Mesendoderm (in vitro differentiated cells): Measurements from ENCODE around the gene KCNJ6.
"Not testable (repeated sequence)": the region's sequence is repeated elsewhere in the genome, so short reads cannot be mapped to it uniquely, and the experiment has no call there.

Experiments used
- DNase-seq: peaks from one replicate; pipeline ENCODE4 v3.0.0; 2013
- H2AK5ac ChIP-seq: 2 replicates; pipeline ENCODE4 v1.6.1; 2013; ENCODE audit warnings: low read length, inconsistent platforms
- H2BK120ac ChIP-seq: 2 replicates; pipeline ENCODE4 v1.6.1; 2013; ENCODE audit warnings: low read depth, mild to moderate bottlenecking, low read length, moderate library complexity, mixed read lengths
- H2BK15ac ChIP-seq: replicated peaks from 2 replicates; pipeline ENCODE4 v1.6.1; 2013; ENCODE audit warnings: low read depth, mild to moderate bottlenecking, moderate library complexity
- H2BK5ac ChIP-seq: 2 replicates; pipeline ENCODE4 v1.6.1; 2013; ENCODE audit warnings: low read length, inconsistent platforms
- H3K18ac ChIP-seq: 2 replicates; pipeline ENCODE4 v1.6.1; 2013; ENCODE audit warnings: mild to moderate bottlenecking, low read length, mixed read lengths
- H3K23ac ChIP-seq: one replicate; pipeline ENCODE4 v1.6.1; 2013; ENCODE audit warnings: low read length
- H3K27ac ChIP-seq: 2 replicates; pipeline ENCODE4 v1.5.1; 2013; ENCODE audit warnings: low read depth, mild to moderate bottlenecking, inconsistent platforms, low read length, moderate library complexity
- H3K27me3 ChIP-seq: 2 replicates; pipeline ENCODE4 v1.6.1; 2013; ENCODE audit warnings: low read length, control low read depth, mild to moderate bottlenecking, inconsistent platforms; ENCODE audit not compliant: insufficient read depth, poor library complexity
- H3K36me3 ChIP-seq: 2 replicates; pipeline ENCODE4 v1.6.1; 2013; ENCODE audit warnings: low read length, inconsistent platforms; ENCODE audit not compliant: control insufficient read depth, insufficient read depth
- H3K4ac ChIP-seq: one replicate; pipeline ENCODE4 v1.6.1; 2013; ENCODE audit warnings: low read depth, mild to moderate bottlenecking, low read length, moderate library complexity
- H3K4me1 ChIP-seq: 2 replicates; pipeline ENCODE4 v1.6.1; 2013; ENCODE audit warnings: low read depth, low read length, inconsistent platforms; ENCODE audit not compliant: control insufficient read depth
- H3K4me2 ChIP-seq: 2 replicates; pipeline ENCODE4 v1.6.1; 2013; ENCODE audit warnings: low read length
- H3K4me3 ChIP-seq: 2 replicates; pipeline ENCODE4 v1.5.1; 2013; ENCODE audit warnings: mild to moderate bottlenecking, low read length
- H3K56ac ChIP-seq: one replicate; pipeline ENCODE4 v1.6.1; 2013; ENCODE audit warnings: low read length
- H3K79me1 ChIP-seq: 2 replicates; pipeline ENCODE4 v1.6.1; 2013; ENCODE audit warnings: low read length, inconsistent platforms
- H3K79me2 ChIP-seq: 2 replicates; pipeline ENCODE4 v1.6.1; 2013; ENCODE audit warnings: mild to moderate bottlenecking, low read length; ENCODE audit not compliant: control insufficient read depth, insufficient read depth
- H3K9ac ChIP-seq: 2 replicates; pipeline ENCODE4 v1.6.1; 2013; ENCODE audit warnings: low read length, inconsistent platforms
- H4K5ac ChIP-seq: one replicate; pipeline ENCODE4 v1.6.1; 2013; ENCODE audit warnings: low read length
- H4K8ac ChIP-seq: one replicate; pipeline ENCODE4 v1.6.1; 2013; ENCODE audit warnings: low read depth, mild to moderate bottlenecking, control low read depth, low read length, moderate library complexity
- WGBS: extraction: QIAGEN DNeasy Blood & Tissue Kit; methylation state at CpG from one replicate; pipeline ENCODE4 v1.1.7; 2013; ENCODE audit warnings: low lambda C conversion rate, missing lambda C conversion rate; ENCODE audit not compliant: insufficient coverage; ENCODE audit errors: extremely low coverage; 5-methylcytosine and 5-hydroxymethylcytosine counted together

Gene KCNJ6

DNA sequence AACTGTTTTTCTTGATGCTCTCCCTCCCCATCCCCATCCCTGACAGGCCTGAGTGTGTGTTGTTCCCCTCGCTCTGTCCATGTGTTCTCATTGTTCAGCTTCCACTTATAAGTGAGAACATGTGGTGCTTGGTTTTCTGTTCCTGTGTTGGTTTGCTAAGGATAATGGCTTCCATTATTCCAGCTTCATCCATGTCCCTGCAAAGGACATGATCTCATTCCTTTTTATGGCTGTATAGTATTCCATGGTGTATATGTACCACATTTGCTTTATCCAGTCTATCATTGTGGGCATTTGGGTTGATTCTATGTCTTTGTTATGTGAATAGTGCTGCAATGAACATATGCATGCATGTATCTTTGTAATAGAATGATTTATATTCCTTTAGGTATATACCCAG is 254.0 kb downstream of the KCNJ6 start:
- not testable (repeated sequence) for DNase-seq, H2AK5ac ChIP-seq, H4K8ac ChIP-seq, H3K27ac ChIP-seq, H2BK5ac ChIP-seq, H3K79me1 ChIP-seq, H3K23ac ChIP-seq, H3K56ac ChIP-seq, H3K27me3 ChIP-seq, H2BK15ac ChIP-seq, H3K4ac ChIP-seq, H3K4me2 ChIP-seq, H2BK120ac ChIP-seq, H3K4me3 ChIP-seq, H3K9ac ChIP-seq, H3K79me2 ChIP-seq, H3K4me1 ChIP-seq, H3K36me3 ChIP-seq, H4K5ac ChIP-seq, H3K18ac ChIP-seq
- WGBS, result no CpG with 5 or more reads among the region's 1 CpG

DNA sequence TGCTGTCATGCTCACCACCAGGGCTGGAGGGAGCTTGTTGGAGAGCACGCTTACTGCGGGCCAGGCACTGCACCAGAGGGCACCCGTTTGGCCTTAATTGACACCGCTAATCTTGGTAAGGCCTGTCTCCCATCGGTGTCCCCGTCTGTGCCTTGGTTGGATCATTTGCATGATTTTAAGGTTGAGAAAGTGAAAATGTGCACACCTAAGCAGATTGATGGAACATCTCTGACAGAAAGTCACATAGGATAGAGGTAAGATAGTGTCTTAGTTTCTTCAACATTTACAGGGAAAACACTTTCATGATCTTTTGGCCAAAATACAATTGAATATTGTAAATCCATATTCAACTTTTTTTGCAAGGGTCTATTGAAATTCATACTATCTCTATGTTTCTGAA is 255.5 kb downstream of the KCNJ6 start:
- H2AK5ac ChIP-seq, result no peak overlapping the region
- H3K27me3 ChIP-seq, result no peaks in the 10 kb centered on the region
- no peak for DNase-seq
- H3K36me3 ChIP-seq, result no peaks in the 10 kb centered on the region
- no CpG with 5 or more reads among the region's 6 CpGs for WGBS
- H3K79me1 ChIP-seq, result no peaks in the 10 kb centered on the region
- H3K4me2 ChIP-seq, result no peak overlapping the region
- no peak overlapping the region for H3K56ac ChIP-seq
- H2BK5ac ChIP-seq, result no peak overlapping the region
- no peaks in the 10 kb centered on the region for H3K4me1 ChIP-seq
- H4K5ac ChIP-seq, result no peak overlapping the region
- H2BK15ac ChIP-seq, result no peak overlapping the region
- no peak overlapping the region for H3K18ac ChIP-seq
- H3K4me3 ChIP-seq, result no peak overlapping the region
- H4K8ac ChIP-seq, result no peak overlapping the region
- no peak overlapping the region for H2BK120ac ChIP-seq
- H3K27ac ChIP-seq, result no peak overlapping the region
- no peak overlapping the region for H3K4ac ChIP-seq
- no peaks in the 10 kb centered on the region for H3K79me2 ChIP-seq
- no peak overlapping the region for H3K23ac ChIP-seq
- H3K9ac ChIP-seq, result no peak overlapping the region

GRCh38 chr21:37659874-37660273 is 256.4 kb downstream of the KCNJ6 start:
- Histone ChIP-seq H3K9ac (no peak overlapping the region), H2BK5ac (no peak overlapping the region), H3K23ac (no peak overlapping the region), H3K18ac (no peak overlapping the region), H3K4me1 (no peaks in the 10 kb centered on the region), H3K27me3 (no peaks in the 10 kb centered on the region), H3K79me2 (no peaks in the 10 kb centered on the region), H3K79me1 (no peaks in the 10 kb centered on the region), H3K56ac (no peak overlapping the region), H3K36me3 (no peaks in the 10 kb centered on the region), H2BK120ac (no peak overlapping the region), H3K4ac (no peak overlapping the region), H4K5ac (no peak overlapping the region), H2BK15ac (no peak overlapping the region), H3K27ac (no peak overlapping the region), H2AK5ac (no peak overlapping the region), H3K4me3 (no peak overlapping the region), H4K8ac (no peak overlapping the region), H3K4me2 (no peak overlapping the region)
- no CpG with 5 or more reads among the region's 1 CpG for whole genome bisulfite sequencing
- no peak for DNase-seq

- no peaks in the 10 kb centered on the region for H3K79me2 ChIP-seq
- no peak overlapping the region for H4K8ac ChIP-seq
- H3K4me3 ChIP-seq, result no peak overlapping the region
- no peak overlapping the region for H2BK15ac ChIP-seq
- no peaks in the 10 kb centered on the region for H3K4me1 ChIP-seq
- H3K4ac ChIP-seq, result no peak overlapping the region
- peak; percentile 33 for DNase-seq
- H2BK120ac ChIP-seq, result no peak overlapping the region
- H3K27me3 ChIP-seq, result no peaks in the 10 kb centered on the region
- H3K36me3 ChIP-seq, result no peaks in the 10 kb centered on the region
- H2AK5ac ChIP-seq, result no peak overlapping the region
- no peak overlapping the region for H3K18ac ChIP-seq
- no peak overlapping the region for H3K4me2 ChIP-seq
- no peak overlapping the region for H4K5ac ChIP-seq
- H3K56ac ChIP-seq, result peak overlapping the region; percentile 7
- no peak overlapping the region for H3K27ac ChIP-seq
- no CpG with 5 or more reads among the region's 7 CpGs for WGBS
- no peak overlapping the region for H3K23ac ChIP-seq
- H3K79me1 ChIP-seq, result no peaks in the 10 kb centered on the region
- no peak overlapping the region for H2BK5ac ChIP-seq
- H3K9ac ChIP-seq, result no peak overlapping the region
These were observed 257.3 kb downstream of the KCNJ6 start for GRCh38 chr21:37658817-37659458.

- Histone ChIP-seq H3K79me2 (no peaks in the 10 kb centered on the region), H3K4ac (no peak overlapping the region), H4K5ac (no peak overlapping the region), H3K56ac (peak overlapping the region; percentile 7), H3K4me2 (no peak overlapping the region), H2AK5ac (no peak overlapping the region), H2BK5ac (no peak overlapping the region), H4K8ac (no peak overlapping the region), H3K9ac (no peak overlapping the region), H3K36me3 (no peaks in the 10 kb centered on the region), H3K4me3 (no peak overlapping the region), H3K23ac (no peak overlapping the region), H3K4me1 (no peaks in the 10 kb centered on the region), H2BK15ac (no peak overlapping the region), H3K27ac (no peak overlapping the region), H3K79me1 (no peaks in the 10 kb centered on the region), H2BK120ac (no peak overlapping the region), H3K18ac (no peak overlapping the region), H3K27me3 (no peaks in the 10 kb centered on the region)
- no CpG with 5 or more reads among the region's 10 CpGs for WGBS
- no peak for DNase-seq
These were observed 258.0 kb downstream of the KCNJ6 start for GRCh38 chr21:37658121-37658816.

- no peak for DNase-seq
- Histone ChIP-seq H2BK15ac (no peak overlapping the region), H3K4me1 (no peaks in the 10 kb centered on the region), H3K27ac (no peak overlapping the region), H3K9ac (no peak overlapping the region), H3K79me1 (no peaks in the 10 kb centered on the region), H3K18ac (no peak overlapping the region), H2AK5ac (no peak overlapping the region), H3K27me3 (no peaks in the 10 kb centered on the region), H3K4me3 (no peak overlapping the region), H3K4ac (no peak overlapping the region), H3K79me2 (no peaks in the 10 kb centered on the region), H3K56ac (no peak overlapping the region), H2BK5ac (no peak overlapping the region), H3K4me2 (no peak overlapping the region), H4K5ac (no peak overlapping the region), H4K8ac (no peak overlapping the region), H3K23ac (no peak overlapping the region), H2BK120ac (no peak overlapping the region), H3K36me3 (no peaks in the 10 kb centered on the region)
- WGBS, result no CpG with 5 or more reads among the region's 5 CpGs
These were observed 259.4 kb downstream of the KCNJ6 start for GRCh38 chr21:37656899-37657298.
